SU-DHL-6 (cell line): ENCODE measurements around the gene RNF8.

ENCODE experiments used
- CTCF ChIP-seq: fragments of 200-600 bp; sonication (generic); IDR thresholded peaks from one replicate; pipeline ENCODE4 v1.5.1; 2017; ENCODE audit warnings: antibody characterized with exemption, mild to moderate bottlenecking, low read length, moderate library complexity; ENCODE audit not compliant: insufficient read depth, poor library complexity, severe bottlenecking
- EZH2phosphoT487 ChIP-seq: fragments of 200-600 bp; sonication (generic), shearing (Covaris generic); conservative IDR thresholded peaks from 2 replicates; pipeline ENCODE4 v1.6.1; 2018; ENCODE audit warnings: mild to moderate bottlenecking, antibody characterized with exemption, low read length, moderate library complexity, mixed read lengths

GRCh38 chr6:37393381-37393929 is 39.7 kb downstream of the RNF8 start:
- TF ChIP-seq CTCF (no peak), EZH2phosphoT487 (no peak)
